Type B pancreatic cell (in vitro differentiated cells): Measurements from ENCODE around the gene MYO5A. TPM values are rescaled to one million over a fixed set of nuclear protein-coding genes. Genes with fewer than 3 reads are reported as not detected.

Experiments used
- DNase-seq: peaks from one replicate; pipeline ENCODE4 v3.0.0; 2021; ENCODE audit warnings: mixed read lengths; ENCODE audit not compliant: unreplicated experiment; ENCODE audit errors: extremely low spot score
- H3K27ac Mint-ChIP-seq: 2 replicates; pipeline ENCODE4 v1.8.0; 2021; ENCODE audit warnings: mild to moderate bottlenecking, mixed read lengths
- H3K27me3 Mint-ChIP-seq: 2 replicates; pipeline ENCODE4 v1.8.0; 2021; ENCODE audit warnings: mixed read lengths
- H3K36me3 Mint-ChIP-seq: 2 replicates; pipeline ENCODE4 v1.8.0; 2021; ENCODE audit warnings: mixed read lengths
- H3K4me1 Mint-ChIP-seq: one replicate; pipeline ENCODE4 v1.8.0; 2021; ENCODE audit warnings: mixed read lengths; ENCODE audit not compliant: unreplicated experiment
- H3K4me3 Mint-ChIP-seq: 2 replicates; pipeline ENCODE4 v1.8.0; 2021; ENCODE audit warnings: mild to moderate bottlenecking, mixed read lengths
- H3K9me3 Mint-ChIP-seq: 2 replicates; pipeline ENCODE4 v1.8.0; 2021; ENCODE audit warnings: mixed read lengths
- CTCF ChIP-seq: fragments of 200-600 bp; sonication (generic); conservative IDR thresholded peaks from 2 replicates; pipeline ENCODE4 v1.5.0; 2021; ENCODE audit warnings: antibody characterized with exemption, mild to moderate bottlenecking
- total RNA-seq: library from RNA; stranded (reverse); gene quantifications from 2 replicates; pipeline ENCODE4 v1.2.1, GENCODE V29; 2021; ENCODE audit warnings: low replicate concordance

Gene MYO5A
- total RNA-seq, 1 donor from 2014 or later, result 20.9 TPM

- DNase-seq, result no peak
- Mint-ChIP-seq H3K27ac (no peak overlapping the region), H3K9me3 (no peaks in the 10 kb centered on the region), H3K36me3 (peaks cover 8% of the 10 kb centered on the region), H3K4me3 (no peak overlapping the region), H3K4me1 (peaks cover 11% of the 10 kb centered on the region), H3K27me3 (no peaks in the 10 kb centered on the region)
- peak; percentile 58 for TF ChIP-seq CTCF
Measured at GRCh38 chr15:52331490-52332240, 197.0 kb downstream of the MYO5A start.

- Mint-ChIP-seq H3K4me1 (peaks cover 7% of the 10 kb centered on the region), H3K36me3 (peaks cover 9% of the 10 kb centered on the region), H3K9me3 (no peaks in the 10 kb centered on the region), H3K27me3 (no peaks in the 10 kb centered on the region), H3K27ac (no peak overlapping the region), H3K4me3 (no peak overlapping the region)
- no peak for DNase-seq
- no peak for TF ChIP-seq CTCF
Measured at GRCh38 chr15:52329987-52330386, 198.7 kb downstream of the MYO5A start.

GRCh38 chr15:52329150-52329549 lies 199.5 kb downstream of the MYO5A start:
- peaks cover 7% of the 10 kb centered on the region for H3K4me1 Mint-ChIP-seq
- H3K36me3 Mint-ChIP-seq, result peaks cover 4% of the 10 kb centered on the region
- H3K4me3 Mint-ChIP-seq, result no peak overlapping the region
- DNase-seq, result no peak
- no peaks in the 10 kb centered on the region for H3K9me3 Mint-ChIP-seq
- H3K27ac Mint-ChIP-seq, result no peak overlapping the region
- TF ChIP-seq CTCF, result no peak
- H3K27me3 Mint-ChIP-seq, result no peaks in the 10 kb centered on the region

- Mint-ChIP-seq H3K27ac (no peak overlapping the region), H3K9me3 (no peaks in the 10 kb centered on the region), H3K27me3 (no peaks in the 10 kb centered on the region), H3K4me3 (no peak overlapping the region), H3K36me3 (peaks cover 4% of the 10 kb centered on the region), H3K4me1 (peaks cover 7% of the 10 kb centered on the region)
- no peak for TF ChIP-seq CTCF
- DNase-seq, result no peak
Measured at GRCh38 chr15:52328680-52329079, 200.0 kb downstream of the MYO5A start.

- Mint-ChIP-seq H3K4me3 (no peak overlapping the region), H3K9me3 (no peaks in the 10 kb centered on the region), H3K4me1 (peaks cover 7% of the 10 kb centered on the region), H3K27ac (no peak overlapping the region), H3K36me3 (peaks cover 7% of the 10 kb centered on the region), H3K27me3 (no peaks in the 10 kb centered on the region)
- TF ChIP-seq CTCF, result no peak
- DNase-seq, result no peak
Measured at GRCh38 chr15:52326756-52327155, 201.9 kb downstream of the MYO5A start.
